ENCODE data around the gene COL6A3.

Gene COL6A3, protein sequence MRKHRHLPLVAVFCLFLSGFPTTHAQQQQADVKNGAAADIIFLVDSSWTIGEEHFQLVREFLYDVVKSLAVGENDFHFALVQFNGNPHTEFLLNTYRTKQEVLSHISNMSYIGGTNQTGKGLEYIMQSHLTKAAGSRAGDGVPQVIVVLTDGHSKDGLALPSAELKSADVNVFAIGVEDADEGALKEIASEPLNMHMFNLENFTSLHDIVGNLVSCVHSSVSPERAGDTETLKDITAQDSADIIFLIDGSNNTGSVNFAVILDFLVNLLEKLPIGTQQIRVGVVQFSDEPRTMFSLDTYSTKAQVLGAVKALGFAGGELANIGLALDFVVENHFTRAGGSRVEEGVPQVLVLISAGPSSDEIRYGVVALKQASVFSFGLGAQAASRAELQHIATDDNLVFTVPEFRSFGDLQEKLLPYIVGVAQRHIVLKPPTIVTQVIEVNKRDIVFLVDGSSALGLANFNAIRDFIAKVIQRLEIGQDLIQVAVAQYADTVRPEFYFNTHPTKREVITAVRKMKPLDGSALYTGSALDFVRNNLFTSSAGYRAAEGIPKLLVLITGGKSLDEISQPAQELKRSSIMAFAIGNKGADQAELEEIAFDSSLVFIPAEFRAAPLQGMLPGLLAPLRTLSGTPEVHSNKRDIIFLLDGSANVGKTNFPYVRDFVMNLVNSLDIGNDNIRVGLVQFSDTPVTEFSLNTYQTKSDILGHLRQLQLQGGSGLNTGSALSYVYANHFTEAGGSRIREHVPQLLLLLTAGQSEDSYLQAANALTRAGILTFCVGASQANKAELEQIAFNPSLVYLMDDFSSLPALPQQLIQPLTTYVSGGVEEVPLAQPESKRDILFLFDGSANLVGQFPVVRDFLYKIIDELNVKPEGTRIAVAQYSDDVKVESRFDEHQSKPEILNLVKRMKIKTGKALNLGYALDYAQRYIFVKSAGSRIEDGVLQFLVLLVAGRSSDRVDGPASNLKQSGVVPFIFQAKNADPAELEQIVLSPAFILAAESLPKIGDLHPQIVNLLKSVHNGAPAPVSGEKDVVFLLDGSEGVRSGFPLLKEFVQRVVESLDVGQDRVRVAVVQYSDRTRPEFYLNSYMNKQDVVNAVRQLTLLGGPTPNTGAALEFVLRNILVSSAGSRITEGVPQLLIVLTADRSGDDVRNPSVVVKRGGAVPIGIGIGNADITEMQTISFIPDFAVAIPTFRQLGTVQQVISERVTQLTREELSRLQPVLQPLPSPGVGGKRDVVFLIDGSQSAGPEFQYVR (N-terminal part only)

DNA sequence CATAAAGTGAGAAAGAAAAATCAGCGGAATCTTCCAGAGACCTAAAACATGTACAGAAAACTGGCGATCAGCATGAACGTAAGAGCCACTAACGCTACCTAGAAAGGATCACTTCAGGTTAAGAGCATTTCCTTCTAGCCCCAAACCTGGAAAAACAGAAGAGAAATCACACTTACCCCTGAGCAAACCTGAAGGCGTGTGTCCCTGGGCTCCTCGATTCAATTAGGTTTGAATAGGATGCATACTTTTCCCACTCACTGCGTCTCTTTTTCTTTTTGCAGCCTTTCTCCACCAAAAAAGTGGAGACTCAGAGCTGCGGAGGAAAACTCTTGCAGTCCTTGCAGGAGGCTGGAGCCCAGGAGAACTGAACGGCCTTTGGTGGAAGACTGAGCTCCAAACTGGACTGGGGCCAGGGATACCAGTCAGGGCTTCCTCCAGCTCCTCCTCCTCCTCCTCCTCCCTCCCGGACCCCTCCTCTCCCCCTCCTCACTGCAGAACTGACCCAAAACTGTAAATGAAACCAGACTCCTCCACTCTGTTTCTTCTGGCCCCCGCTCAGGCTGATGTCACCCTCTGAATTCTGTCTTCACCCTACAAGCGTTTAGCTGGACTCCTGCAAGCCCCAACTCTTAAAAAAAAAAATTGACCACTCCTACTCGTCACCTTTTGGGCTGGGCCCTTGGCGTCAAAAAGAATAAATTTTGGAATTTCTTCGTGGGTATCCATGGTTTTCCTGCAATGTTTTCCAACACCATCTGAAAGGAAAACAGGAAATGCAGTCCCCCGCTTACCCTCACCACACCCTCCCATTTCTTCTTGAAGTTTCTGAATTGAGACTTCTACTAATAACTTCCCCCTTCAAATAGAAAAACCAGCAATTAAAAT lies at the start of gene COL6A3:
Gene COL6A3 (minus strand): TSS at position 388 of the 885 bp plus-strand sequence. CDS start 17,347 bp downstream, outside the sequence.
- no peak for DNase-seq (ENCODE audit: low read depth in 3 of 3)

DNA sequence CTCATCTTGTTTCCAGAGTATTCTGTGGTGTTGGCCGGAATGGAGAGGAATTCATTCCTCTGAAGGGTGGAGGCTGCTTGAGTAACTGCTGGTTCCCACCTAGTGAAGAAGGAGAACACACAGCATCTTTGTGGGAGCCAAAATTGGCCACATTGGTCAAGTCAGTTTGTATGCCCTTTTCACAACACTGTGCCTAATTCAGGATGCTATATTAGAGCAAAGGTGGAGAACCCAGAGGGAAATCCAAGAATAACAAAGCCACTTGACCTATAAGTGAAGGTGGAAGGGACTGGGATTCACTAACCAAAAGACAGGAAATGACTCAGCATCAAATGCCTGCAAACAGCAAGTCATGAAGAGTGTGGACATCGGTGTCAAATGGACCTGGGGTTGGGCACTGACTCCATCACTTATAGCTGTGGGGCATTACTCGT lies 45.8 kb upstream of the COL6A3 start:
- DNase-seq (ENCODE audit: low read depth in 3 of 3), result no peak

DNA sequence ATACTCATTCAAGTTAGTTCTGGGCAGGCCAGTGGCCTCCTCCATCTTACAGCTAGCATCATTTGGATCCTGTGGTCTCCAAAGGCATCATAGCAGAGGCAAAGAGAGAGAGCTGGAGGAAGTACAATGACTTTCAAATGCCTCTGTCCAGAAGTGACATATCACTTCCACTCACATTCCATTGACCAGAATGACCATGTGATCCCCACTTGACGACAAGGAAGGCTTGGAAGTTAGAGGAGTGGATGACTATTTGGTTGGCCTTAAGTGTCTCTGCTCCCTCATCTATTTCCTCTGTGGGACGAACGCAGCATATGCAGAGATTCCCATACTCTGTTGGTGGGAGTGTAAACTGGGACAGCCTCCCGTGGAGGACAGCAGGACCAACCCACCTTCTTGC lies 45.3 kb upstream of the COL6A3 start:
- DNase-seq (ENCODE audit: low read depth in 3 of 3), result no peak

DNA sequence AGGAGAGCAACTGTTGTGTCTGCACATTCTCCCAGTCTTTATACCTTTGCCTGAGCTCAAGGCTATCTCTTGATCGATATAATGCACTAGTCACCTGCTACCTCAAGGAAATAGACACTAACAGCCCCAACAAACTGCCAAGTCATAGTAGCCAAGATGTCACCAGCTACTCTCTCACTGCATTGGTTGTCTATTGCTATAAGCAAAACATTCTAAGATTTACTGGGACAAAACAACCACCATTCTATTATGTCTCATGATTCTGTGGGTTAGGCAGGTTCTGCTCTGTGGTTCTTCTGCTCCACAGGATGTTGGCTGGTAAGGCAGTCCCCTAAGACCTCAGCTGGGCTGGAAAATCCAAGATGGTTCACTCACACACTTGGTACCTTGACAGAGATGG lies 44.6 kb upstream of the COL6A3 start:
- DNase-seq (ENCODE audit: low read depth in 3 of 3), result no peak

DNA sequence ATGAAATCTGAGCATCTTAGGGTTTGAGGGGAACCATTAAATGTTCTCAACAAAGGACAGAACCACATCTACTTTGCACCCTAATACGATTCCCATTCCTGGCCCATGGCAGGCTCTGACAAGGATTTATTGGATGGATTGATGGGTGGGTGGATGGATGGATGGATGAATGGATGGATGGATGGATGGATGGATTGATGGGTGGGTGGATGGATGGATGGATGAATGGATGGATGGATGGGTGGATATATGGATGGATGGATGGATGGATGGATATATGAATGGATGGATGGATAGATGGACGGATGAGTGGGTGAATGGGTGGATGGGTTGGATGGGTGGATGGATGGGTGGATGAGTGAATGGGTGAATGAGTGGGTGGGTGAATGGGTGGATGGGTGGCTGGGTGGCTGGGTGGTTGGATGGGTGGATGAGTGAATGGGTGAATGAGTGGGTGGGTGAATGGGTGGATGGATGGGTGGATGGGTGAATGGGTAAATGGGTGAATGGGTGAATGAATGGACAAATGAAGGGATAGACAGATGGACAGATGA lies 43.5 kb upstream of the COL6A3 start:
- DNase-seq (ENCODE audit: low read depth in 3 of 3), result no peak

DNA sequence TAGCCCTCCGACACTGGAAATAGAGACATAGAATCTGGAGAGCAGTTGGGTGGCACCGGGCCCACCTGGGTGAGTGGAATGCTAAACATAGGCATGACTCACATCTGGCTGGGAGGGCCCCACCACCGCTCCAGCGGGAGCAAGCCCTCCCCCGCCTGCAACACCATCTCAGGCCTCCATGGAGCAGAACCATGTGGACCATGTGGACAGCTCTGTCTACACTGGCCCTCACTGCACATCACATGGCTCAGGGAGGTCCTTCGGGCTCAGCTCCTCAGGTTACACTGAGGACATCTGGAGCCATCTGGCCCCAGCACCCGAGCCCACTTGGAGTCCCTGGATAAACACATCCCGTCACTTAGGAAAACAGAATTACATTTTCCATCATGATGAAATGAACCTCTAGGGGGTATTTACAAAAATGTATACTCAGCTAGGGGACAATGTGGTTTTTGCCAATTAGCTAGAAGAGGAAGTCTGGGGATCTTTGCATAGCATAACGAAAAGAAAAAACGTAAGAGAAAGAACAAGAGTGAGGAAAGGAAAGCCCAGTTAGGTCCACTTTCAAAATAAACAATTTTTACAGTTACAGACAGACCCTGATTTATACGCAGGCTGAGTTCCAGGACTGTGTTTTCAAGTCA lies 42.4 kb upstream of the COL6A3 start:
- DNase-seq (ENCODE audit: low read depth in 3 of 3), result no peak

DNA sequence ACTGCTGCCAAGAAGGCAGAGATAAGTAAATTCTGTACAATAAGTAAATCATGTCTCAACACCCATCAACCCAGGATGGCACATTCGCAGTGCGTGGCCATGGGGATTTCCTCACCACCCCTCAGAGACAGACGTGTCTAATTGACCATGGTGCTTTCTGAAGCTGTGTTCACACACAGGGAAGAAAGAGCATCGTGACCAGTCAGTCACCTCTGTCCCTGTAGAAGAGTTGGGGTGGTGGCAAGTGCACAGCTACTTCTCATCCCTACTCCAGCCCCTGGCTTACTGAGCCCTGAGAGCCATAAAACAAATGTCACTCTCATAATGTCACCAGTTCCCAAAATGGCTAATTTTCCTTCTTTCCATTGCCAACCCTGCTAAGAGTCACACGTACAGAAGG lies 41.8 kb upstream of the COL6A3 start:
- no peak for DNase-seq (ENCODE audit: low read depth in 3 of 3)

DNA sequence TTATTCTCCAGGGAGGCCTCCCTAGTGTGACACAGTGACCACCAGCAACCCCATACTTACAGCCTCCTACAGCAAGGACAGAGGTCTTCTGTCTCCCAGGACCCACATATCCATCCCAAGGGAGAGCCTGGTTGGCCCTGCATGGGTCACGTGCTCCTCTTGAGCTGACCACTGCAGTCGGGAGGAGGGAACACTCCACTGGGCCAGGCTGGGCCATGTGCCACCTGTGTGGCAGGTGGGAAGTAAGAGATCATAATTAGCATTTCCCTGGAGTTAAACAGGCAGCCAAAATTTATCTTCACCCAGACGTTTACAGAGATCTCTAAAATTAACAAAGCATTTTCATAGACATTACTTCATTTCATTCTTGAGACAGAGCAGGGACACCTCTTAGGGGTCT lies 39.7 kb upstream of the COL6A3 start:
- no peak for DNase-seq (ENCODE audit: low read depth in 3 of 3)

DNA sequence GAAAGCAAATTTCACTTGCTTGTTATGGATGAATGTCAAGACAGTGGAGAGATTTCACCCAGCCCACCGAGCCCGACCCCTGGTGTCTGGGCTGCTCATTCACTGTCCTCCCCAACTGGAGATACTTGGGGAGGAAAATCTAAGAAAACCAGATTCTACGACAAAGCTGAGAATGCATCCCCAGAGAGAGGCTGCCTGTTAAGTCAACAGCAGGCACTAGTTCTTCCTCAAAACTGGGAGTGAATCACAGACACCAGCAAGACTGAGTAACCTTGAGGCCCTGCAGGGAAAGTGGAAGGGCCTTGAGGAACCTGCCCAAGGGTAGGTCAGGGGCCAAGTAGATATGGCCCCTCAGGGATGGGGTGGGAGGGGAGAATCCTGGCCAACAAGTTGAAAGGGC lies 38.9 kb upstream of the COL6A3 start:
- no peak for DNase-seq (ENCODE audit: low read depth in 3 of 3)

DNA sequence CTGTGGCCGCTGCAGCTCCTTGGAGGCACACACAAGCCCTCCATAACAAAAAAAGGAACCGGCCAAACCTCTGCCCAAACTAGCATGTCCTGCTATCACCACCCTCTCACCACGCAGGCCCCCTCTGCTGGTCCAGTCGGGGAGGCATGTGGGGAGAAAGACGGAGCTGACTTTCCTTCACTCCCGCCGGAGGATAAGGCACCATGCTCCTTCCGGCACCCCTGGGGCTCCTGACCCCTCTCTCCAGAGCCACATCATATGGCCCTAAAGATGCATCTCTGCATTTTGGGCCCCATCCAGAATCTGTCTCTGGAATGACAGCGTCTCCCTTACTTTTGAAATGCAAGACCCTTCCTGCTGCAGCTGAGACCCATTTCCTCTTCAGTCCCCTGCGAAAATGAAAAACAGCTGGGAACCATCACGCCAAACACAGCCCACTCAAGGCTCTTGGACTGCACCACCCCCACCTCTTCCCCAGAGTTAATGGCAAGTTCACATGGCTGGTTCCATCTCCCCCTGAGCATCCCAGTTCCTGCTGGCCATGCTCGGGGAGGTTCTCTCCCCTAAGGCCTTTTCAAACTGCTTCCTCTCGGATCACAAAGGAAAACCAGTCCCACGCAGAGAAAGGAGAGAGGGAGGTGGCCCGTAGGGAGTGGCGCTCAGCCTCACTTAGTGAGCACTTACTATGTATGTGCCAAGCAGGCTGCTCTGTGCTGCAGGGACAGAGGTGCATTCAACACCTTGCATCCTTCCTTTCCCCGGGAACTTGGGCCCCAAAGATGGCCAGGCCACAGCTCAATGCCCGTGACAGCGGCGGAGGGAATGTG lies 37.9 kb upstream of the COL6A3 start:
- DNase-seq (ENCODE audit: low read depth in 3 of 3), result no peak

DNA sequence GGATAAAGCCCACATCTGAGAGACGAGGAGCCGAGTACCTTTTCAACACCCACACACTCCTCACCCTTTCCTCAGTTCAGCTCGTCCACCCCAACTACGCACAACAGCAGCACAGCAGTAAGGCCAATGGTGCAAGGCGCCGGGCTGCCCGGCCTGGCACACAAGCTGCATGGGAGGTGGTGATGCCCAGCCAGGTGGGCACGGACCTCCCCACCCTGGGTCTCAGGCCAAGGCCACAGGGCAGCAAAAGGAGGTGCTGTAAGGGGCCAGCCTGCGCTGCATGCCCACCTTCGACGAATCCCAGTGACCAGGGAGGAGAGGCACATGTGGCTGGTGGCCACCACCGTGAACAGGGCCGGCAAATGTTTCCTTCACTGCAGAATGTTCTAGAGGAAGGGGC lies 36.6 kb upstream of the COL6A3 start:
- no peak for DNase-seq (ENCODE audit: low read depth in 3 of 3)

DNA sequence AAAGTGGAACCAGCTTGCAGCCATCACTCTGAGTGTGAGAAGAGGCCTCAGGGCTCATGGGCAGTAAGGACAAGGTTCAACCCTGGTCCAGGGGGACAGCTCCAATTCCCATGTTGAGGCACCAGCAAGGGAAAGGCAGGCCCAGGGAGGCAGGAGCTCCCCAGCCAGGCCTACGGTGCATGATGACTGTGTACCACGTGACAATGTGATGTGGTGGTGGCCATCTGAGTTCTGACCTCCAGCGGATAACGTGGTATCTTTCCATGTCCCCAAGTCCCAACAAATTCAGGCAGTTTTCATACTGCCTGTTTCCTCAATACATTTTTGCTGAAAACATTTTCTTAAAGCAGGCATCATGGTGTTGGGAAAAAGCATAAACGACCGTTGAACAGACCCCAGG lies 36.1 kb upstream of the COL6A3 start:
- DNase-seq (ENCODE audit: low read depth in 3 of 3), result no peak

DNA sequence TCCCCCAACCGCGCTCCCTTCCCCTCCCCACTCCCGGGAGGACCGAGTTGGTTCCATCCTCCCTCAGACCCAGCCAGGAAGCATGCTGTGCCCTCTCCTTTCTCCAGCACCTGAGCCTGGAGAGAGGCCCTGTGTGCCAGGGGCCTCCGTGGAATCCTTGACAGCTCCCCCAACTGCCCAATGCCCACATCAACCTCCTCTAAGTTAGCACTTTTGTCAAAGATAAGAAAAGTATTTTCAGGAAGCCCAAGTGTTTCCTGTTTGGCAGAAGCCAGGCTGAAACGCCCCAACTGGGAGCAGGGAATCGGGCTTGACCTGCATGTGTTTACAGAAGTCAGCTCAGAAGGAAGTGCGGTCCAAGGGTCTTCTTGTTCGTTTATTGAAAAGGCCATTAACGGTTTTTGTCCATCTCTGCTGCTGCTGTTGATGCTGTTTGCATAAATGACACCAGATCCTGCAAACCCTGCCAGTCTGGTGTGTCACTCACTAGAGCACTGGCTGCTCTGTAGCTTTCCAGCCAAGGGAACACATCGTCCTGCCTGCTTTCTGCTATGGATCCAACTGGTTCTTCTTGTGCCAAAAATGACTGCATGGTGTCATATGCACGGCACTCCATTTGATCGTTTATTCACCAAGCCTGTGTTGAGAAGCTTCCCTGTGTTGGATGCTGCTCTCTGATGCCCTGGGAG lies 35.4 kb upstream of the COL6A3 start:
- DNase-seq (ENCODE audit: low read depth in 3 of 3), result no peak

DNA sequence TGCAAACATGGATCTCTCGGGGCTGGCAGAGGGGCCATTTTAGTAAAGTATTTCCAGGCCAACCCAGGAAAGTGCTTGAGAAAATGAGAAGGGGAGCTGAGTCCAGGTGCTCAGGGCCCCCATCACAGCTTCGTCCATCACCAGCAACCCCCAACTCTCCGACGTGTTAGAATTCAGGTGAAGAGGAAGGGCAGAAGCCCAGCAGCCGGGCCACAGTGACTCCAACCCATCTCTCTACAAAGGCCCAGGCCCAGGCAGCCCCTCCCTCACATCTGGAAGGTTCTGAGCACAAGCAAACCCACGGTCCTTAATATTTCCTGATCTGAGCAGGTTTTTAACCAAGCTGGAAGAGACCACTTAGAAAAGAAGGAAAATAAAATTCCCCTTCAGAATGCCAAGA lies 34.7 kb upstream of the COL6A3 start:
- no peak for DNase-seq (ENCODE audit: low read depth in 3 of 3)

DNA sequence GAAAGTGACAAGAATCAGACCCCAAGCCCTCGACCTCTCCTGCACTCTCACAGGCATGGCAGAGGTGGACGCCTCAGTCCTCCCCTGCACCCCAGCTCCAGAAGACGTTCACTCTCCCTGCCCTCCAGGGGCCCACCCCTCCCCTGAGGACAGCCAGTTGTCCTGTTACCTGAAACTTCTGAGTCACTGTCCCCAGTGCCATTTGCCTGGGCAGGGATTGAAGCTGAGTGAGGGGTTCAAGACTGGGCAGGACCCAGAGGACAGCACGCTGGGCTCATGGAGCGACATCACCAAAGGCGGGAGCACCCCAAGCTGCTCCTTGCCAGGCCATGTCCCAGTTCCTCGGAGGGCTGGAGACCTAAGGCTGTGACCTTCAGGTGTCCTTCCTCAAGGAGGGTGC lies 34.2 kb upstream of the COL6A3 start:
- no peak for DNase-seq (ENCODE audit: low read depth in 3 of 3)

DNA sequence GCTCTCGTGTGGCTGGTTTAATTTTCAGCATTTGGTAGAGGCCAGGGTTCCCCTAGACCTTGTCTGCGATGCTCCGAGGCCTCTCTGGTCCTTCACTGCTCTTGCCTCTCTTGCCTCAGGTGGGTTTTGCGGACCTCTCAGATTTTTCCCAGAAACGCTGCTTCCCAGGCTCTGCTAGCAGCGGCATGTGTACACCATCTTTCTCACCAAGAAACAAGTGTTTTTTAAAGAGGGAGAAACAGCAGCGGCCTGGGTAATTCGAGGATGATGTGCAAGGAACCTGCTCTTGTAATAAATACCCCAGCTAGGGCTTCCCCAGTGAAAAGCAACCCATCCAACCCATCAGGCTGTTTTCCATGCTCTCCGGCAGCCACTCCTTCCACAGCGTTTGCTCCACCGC lies 33.5 kb upstream of the COL6A3 start:
- DNase-seq (ENCODE audit: low read depth in 3 of 3), result no peak

DNA sequence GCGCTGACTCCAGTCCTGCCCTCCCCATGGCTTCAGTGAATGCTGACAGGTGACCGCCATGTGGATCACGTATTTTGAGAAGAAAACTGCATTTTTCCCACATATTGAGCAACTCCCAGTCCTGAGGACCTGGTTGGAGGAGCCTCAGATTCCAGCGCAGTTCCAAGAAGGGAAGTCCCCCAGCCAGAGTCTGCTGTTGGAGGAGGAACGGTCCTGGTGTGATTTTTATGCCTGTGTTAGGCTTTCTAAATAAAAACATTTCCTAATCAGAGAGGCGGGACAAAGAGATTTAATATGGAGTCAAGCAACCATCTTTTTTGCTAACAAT lies 32.3 kb upstream of the COL6A3 start:
- no peak for DNase-seq (ENCODE audit: low read depth in 3 of 3)

DNA sequence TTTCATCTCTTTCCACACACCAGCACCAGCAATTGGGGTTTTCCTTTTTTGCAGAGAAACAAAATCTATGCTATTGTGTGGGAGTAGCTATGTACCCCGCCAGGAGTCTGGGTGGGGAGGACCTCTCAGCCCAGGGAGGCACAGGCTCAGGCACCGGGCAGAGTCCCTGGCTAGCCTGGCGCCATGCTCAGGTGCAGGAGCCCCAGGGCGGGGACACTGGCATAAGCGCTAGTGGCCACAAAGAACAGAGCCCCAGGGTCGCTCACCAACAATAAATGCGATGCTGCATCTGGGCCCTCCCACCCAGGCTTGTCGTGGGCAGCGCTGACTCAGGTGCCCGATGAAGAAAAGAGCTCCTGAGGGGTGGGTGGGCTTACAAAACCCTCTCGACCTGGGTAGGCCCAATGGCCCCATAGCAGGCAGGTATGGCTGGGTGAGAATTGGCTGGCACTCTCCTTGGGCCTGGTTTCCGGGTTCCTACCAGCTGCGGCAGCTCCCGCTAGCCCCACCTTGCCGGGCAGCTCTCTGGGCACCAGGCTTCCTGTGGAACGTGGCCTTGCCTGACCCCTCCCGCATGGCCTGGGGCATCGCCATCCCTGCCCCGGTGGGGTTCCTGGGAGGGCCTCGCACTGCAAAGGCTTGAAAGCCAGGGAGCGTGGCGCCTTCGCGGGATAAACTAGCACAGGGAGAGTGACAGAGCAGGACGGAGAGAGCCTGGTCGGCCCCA lies 31.8 kb upstream of the COL6A3 start:
- no peak for DNase-seq (ENCODE audit: low read depth in 3 of 3)
